Peyer's patch (tissue), 4 donors: ENCODE measurements around the gene RTF2.

Source experiments
- POLR2A ChIP-seq, 2 donors: fragments of 450-650 bp; IDR thresholded peaks; one replicate each; pipeline ENCODE4 v1.5.1; 2017; ENCODE audit warnings: antibody characterized with exemption in 2 of 2, mild to moderate bottlenecking in 2 of 2, moderate library complexity in 2 of 2
- TF ChIP-seq, protein P1 (sequence below), 6 experiments: fragments of 450-650 bp in 4 of 6; fragments of 200-600 bp in 2 of 6; sonication (generic) in 1 of 6; IDR thresholded peaks; one replicate each; pipeline ENCODE4 v1.5.1; 2017 to 2019; ENCODE audit warnings: antibody characterized with exemption in 6 of 6, mild to moderate bottlenecking in 3 of 6, moderate library complexity in 1 of 6

DNA sequence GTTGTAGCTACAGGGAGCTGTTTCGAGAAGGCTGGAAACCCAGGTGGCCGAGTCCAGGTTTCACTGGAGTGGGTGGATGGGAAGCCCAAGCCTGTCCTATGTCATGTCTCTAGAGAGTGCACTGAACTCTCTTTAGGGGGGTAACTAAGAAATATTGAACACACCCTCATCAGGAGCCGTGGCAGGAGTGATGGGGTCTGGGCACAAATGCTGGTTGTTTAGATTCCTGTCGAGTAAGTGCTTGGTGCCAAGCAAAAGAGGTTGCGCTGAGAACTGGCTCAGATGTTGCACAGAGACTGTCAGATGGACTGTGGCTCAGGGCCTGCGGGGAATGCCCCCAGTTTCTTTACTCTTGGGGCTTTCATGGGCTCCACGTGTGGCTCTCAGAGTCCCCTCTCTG, 48.8 kb downstream of the RTF2 start:
- TF ChIP-seq, protein P1, sequence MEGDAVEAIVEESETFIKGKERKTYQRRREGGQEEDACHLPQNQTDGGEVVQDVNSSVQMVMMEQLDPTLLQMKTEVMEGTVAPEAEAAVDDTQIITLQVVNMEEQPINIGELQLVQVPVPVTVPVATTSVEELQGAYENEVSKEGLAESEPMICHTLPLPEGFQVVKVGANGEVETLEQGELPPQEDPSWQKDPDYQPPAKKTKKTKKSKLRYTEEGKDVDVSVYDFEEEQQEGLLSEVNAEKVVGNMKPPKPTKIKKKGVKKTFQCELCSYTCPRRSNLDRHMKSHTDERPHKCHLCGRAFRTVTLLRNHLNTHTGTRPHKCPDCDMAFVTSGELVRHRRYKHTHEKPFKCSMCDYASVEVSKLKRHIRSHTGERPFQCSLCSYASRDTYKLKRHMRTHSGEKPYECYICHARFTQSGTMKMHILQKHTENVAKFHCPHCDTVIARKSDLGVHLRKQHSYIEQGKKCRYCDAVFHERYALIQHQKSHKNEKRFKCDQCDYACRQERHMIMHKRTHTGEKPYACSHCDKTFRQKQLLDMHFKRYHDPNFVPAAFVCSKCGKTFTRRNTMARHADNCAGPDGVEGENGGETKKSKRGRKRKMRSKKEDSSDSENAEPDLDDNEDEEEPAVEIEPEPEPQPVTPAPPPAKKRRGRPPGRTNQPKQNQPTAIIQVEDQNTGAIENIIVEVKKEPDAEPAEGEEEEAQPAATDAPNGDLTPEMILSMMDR (IDR thresholded peaks at IDR 0.05) = no peak
- no peak for TF ChIP-seq POLR2A (IDR thresholded peaks at IDR 0.05)
